Islet precursor cell (in vitro differentiated cells): ENCODE data around the gene YPEL1.
"Not testable (repeated sequence)": the region's sequence is repeated elsewhere in the genome, so short reads cannot be mapped to it uniquely, and the experiment has no call there.

Source experiments
- DNase-seq: peaks from one replicate; pipeline ENCODE4 v3.0.0-alpha.2; 2018

YPEL1 gene

GRCh38 chr22:21697880-21698279 is 37.7 kb downstream of the YPEL1 start:
- no peak for DNase-seq

- no peak for DNase-seq
Measured at GRCh38 chr22:21697021-21697771, 38.4 kb downstream of the YPEL1 start.

- no peak for DNase-seq
Measured at GRCh38 chr22:21696115-21696514, 39.5 kb downstream of the YPEL1 start.

- no peak for DNase-seq
Measured at GRCh38 chr22:21695430-21696085, 40.0 kb downstream of the YPEL1 start.

- no peak for DNase-seq
Measured at GRCh38 chr22:21694795-21695429, 40.7 kb downstream of the YPEL1 start.

GRCh38 chr22:21694394-21694793 is 41.2 kb downstream of the YPEL1 start:
- no peak for DNase-seq

- no peak for DNase-seq
Measured at GRCh38 chr22:21693999-21694341, 41.6 kb downstream of the YPEL1 start.

GRCh38 chr22:21693333-21693998 is 42.1 kb downstream of the YPEL1 start:
- no peak for DNase-seq

GRCh38 chr22:21692856-21693255 is 42.7 kb downstream of the YPEL1 start:
- DNase-seq: not testable (repeated sequence)

GRCh38 chr22:21691816-21692215 is 43.8 kb downstream of the YPEL1 start:
- DNase-seq: no peak

- DNase-seq: no peak
Measured at GRCh38 chr22:21690401-21690801, 45.2 kb downstream of the YPEL1 start.

- DNase-seq: no peak
Measured at GRCh38 chr22:21688706-21689381, 46.8 kb downstream of the YPEL1 start.

- DNase-seq: no peak
Measured at GRCh38 chr22:21688341-21688705, 47.3 kb downstream of the YPEL1 start.

- DNase-seq: no peak
Measured at GRCh38 chr22:21687685-21688259, 47.8 kb downstream of the YPEL1 start.

GRCh38 chr22:21686634-21687393 is 48.8 kb downstream of the YPEL1 start:
- no peak for DNase-seq

- DNase-seq: no peak
Measured at GRCh38 chr22:21686193-21686608, 49.4 kb downstream of the YPEL1 start.

- no peak for DNase-seq
Measured at GRCh38 chr22:21685164-21685513, 50.5 kb downstream of the YPEL1 start.

- no peak for DNase-seq
Measured at GRCh38 chr22:21684492-21685163, 51.0 kb downstream of the YPEL1 start.

GRCh38 chr22:21683401-21683811 is 52.2 kb downstream of the YPEL1 start:
- DNase-seq: no peak

GRCh38 chr22:21682385-21683175 is 53.0 kb downstream of the YPEL1 start:
- DNase-seq: no peak
